ENCODE results near the gene ITGA3. TPM values are rescaled to one million over a fixed set of nuclear protein-coding genes. Genes with fewer than 3 reads are reported as not detected.
A peak's percentile ranks its signal among the peaks of the same experiment; 100 is the strongest.

Gene ITGA3
- total RNA-seq, 6 donors from 2014 or later: 193 to 469 (median 350) TPM

DNA sequence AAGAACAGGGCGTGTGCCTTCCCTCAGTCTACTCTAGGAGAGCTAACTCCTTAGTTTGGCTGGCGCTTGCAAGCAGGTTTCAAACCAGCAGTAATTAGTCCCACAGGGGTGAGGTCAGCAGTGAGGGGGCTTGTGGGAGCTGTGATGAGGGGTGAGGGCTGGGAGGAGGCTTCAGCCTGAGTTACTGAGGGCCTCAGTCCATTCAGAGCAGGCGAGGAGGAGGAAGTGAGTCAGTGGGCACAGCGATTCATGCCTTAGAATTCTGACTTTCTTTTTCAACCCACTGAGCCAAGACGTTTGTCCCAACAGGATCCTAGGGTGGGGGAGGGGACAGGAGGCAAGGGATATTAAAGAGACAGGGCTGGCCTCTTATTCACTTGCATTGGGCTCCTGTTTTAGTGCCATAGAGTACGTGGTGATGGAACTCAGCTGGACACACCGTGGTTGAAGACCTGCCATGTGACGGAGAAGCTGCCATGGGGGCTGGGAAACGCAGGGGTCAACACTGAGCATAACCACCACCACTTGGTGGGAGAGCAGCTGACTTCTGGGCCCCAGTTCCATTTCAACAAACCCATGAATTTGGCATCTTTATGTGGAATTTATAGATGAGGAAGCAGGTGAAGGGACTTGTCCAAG lies 8.3 kb upstream of the ITGA3 start:
- Histone ChIP-seq H3K4me1 (peaks cover 52 to 91% (median 84%) of the 10 kb centered on the region in 4 donors), H3K27ac (peak overlapping the region; percentile 41 to 85 (median 72))
- 56 to 58% methylated on average over 7 to 8 of the region's 9 CpGs for whole genome bisulfite sequencing, 2 donors

DNA sequence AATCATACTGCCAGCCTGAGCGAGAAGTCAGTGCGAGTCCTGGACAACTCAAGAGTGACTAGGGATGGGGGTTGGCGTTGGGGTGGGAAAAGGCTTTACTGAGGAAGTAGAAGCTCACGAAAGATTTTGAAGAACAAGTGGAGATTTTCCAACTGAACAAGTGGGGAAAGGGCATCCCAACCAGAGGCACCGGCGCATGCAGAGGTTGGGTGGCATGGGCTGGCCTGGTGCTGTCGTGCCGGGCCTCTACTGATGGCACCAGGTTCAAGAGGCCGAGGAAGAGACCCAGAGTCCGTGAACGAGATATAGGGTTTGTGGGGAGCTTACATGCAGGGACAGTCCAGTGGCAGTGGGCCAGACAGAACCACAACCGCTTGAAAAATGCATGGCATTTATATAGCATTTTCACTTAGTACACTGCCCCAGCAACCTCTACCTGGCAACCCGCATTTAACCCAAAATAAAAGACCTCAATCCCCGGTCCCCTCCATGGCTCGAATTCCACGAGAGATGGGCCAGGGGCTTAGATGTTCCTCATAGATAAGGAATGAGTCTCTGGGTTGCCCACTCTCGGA lies 7.7 kb upstream of the ITGA3 start:
- H3K4me1 ChIP-seq: peaks cover 58 to 91% (median 84%) of the 10 kb centered on the region in 4 donors
- no peak overlapping the region for H3K4me3 ChIP-seq
- H3K9me3 ChIP-seq: no peaks in the 10 kb centered on the region
- DNase-seq (no peak), ATAC-seq (ENCODE audit: low FRiP score in 2 of 2) (no peak)
- no peaks in the 10 kb centered on the region for H3K36me3 ChIP-seq
- H3K27ac ChIP-seq: peak overlapping the region in 2 of 4 donors; percentile 76 to 85
- TF ChIP-seq POLR2A (IDR thresholded peaks at IDR 0.05): no peak
- no peak for TF ChIP-seq POLR2AphosphoS5 (IDR thresholded peaks at IDR 0.05)
- TF ChIP-seq, protein P1, sequence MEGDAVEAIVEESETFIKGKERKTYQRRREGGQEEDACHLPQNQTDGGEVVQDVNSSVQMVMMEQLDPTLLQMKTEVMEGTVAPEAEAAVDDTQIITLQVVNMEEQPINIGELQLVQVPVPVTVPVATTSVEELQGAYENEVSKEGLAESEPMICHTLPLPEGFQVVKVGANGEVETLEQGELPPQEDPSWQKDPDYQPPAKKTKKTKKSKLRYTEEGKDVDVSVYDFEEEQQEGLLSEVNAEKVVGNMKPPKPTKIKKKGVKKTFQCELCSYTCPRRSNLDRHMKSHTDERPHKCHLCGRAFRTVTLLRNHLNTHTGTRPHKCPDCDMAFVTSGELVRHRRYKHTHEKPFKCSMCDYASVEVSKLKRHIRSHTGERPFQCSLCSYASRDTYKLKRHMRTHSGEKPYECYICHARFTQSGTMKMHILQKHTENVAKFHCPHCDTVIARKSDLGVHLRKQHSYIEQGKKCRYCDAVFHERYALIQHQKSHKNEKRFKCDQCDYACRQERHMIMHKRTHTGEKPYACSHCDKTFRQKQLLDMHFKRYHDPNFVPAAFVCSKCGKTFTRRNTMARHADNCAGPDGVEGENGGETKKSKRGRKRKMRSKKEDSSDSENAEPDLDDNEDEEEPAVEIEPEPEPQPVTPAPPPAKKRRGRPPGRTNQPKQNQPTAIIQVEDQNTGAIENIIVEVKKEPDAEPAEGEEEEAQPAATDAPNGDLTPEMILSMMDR (IDR thresholded peaks at IDR 0.05): no peak
- no peak for TF ChIP-seq EP300 (IDR thresholded peaks at IDR 0.05)
- H3K27me3 ChIP-seq: no peaks in the 10 kb centered on the region
- WGBS, 2 donors: 86 to 90% methylated on average over 17 of the region's 17 CpGs

More for the DNA sequence above, 8.3 kb upstream of the ITGA3 start:
- Histone ChIP-seq H3K36me3 (no peaks in the 10 kb centered on the region), H3K4me3 (no peak overlapping the region), H3K27me3 (no peaks in the 10 kb centered on the region), H3K9me3 (no peaks in the 10 kb centered on the region)
- DNase-seq (no peak), ATAC-seq (ENCODE audit: low FRiP score in 2 of 2) (no peak)
- TF ChIP-seq EP300 (IDR thresholded peaks at IDR 0.05): peak in 1 of 4 donors; percentile 19
- TF ChIP-seq POLR2AphosphoS5 (IDR thresholded peaks at IDR 0.05): peak; percentile 28 to 37
- TF ChIP-seq, protein P1 (IDR thresholded peaks at IDR 0.05): no peak

DNA sequence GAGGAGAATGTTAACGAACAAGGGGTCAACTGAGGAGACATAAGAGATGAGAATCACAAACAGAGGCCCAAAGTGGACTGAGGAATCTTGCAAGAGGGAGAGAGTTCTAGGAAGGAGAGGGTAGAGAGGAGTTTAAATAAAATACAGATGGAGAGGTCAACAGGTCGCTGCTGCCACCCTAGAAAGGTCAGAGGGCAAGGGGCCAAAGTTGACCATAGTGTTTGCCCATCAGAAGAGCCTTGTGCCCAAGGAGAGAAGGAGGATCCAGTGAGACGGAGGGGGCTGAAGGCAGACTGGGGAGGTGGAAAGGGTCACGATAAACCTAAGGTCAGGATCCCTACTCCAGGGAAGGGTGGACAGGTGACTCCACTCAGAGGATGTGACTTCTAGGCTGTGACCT lies 6.9 kb upstream of the ITGA3 start:
- Histone ChIP-seq H3K36me3 (no peaks in the 10 kb centered on the region), H3K4me3 (no peak overlapping the region), H3K27ac (peak overlapping the region in 2 of 4 donors; percentile 3 to 85), H3K4me1 (peaks cover 58 to 91% (median 85%) of the 10 kb centered on the region in 4 donors), H3K9me3 (no peaks in the 10 kb centered on the region), H3K27me3 (no peaks in the 10 kb centered on the region)
- TF ChIP-seq POLR2A (IDR thresholded peaks at IDR 0.05): no peak
- 71 to 80% methylated on average over 4 of the region's 4 CpGs for WGBS, 2 donors
- ATAC-seq (ENCODE audit: low FRiP score in 2 of 2) (no peak), DNase-seq (no peak)

DNA sequence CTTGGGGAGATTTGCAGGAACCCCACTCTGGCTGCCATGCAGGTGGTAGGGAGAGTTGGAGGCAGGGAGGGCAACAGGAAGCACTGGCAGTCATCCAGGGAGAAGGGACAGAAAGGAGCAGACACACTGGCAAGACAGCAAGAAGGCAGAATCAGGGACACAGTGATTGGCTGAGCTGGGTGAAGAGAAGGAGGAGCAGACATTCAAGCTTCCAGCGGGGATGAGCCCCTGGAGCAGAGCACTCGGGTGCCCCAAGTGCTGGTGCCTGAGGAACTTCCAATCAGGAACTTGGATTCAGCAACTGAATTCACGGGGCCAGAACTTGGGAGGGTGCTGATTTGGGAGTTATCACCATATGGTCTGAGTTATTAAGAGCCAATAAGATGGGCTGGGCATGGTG lies 6.3 kb upstream of the ITGA3 start:
- Histone ChIP-seq H3K27ac (no peak overlapping the region), H3K9me3 (no peaks in the 10 kb centered on the region), H3K27me3 (no peaks in the 10 kb centered on the region), H3K4me3 (no peak overlapping the region), H3K36me3 (no peaks in the 10 kb centered on the region), H3K4me1 (peaks cover 60 to 91% (median 83%) of the 10 kb centered on the region in 4 donors)
- ATAC-seq (ENCODE audit: low FRiP score in 2 of 2) (no peak), DNase-seq (no peak)
- TF ChIP-seq POLR2A (IDR thresholded peaks at IDR 0.05) (no peak), POLR2AphosphoS5 (IDR thresholded peaks at IDR 0.05) (no peak), EP300 (IDR thresholded peaks at IDR 0.05) (no peak)
- TF ChIP-seq, protein P1 (IDR thresholded peaks at IDR 0.05): no peak
- WGBS, 2 donors: 56 to 57% methylated on average over 3 of the region's 3 CpGs

DNA sequence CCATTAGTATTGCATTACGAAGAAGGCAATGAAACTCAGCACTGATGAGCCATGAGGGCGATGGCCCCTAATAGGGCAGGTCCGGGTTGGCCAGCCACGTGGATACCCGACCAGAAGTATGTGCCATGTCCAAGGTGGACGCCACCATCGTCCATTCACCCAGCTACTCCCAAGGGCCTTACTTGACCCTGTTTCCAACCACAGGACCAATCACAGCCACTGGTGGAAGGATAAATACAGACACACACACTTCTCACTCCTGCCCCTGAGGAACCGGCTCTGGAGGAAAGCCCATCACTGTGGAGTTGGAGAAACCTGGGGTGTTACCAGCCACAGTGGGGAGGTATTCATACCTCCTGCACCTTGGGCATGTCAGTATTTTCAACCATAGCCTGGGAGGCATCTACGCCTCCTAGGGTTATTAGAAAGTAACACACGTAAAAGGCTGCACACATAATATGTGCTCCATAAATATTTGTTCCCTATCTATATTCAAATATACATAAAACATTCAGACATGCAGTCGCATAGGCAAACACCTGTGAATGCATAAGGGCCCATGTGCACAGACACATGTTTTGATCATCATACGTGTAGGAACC lies 5.4 kb upstream of the ITGA3 start:
- Histone ChIP-seq H3K36me3 (no peaks in the 10 kb centered on the region), H3K4me1 (peaks cover 57 to 92% (median 76%) of the 10 kb centered on the region in 4 donors), H3K27me3 (no peaks in the 10 kb centered on the region), H3K4me3 (no peak overlapping the region), H3K27ac (peak overlapping the region; percentile 17 to 98 (median 92)), H3K9me3 (no peaks in the 10 kb centered on the region)
- ATAC-seq (ENCODE audit: low FRiP score in 2 of 2) (no peak), DNase-seq (no peak)
- WGBS, 2 donors: 90 to 94% methylated on average over 12 of the region's 12 CpGs
- no peak for TF ChIP-seq EP300 (IDR thresholded peaks at IDR 0.05)
- TF ChIP-seq, protein P1 (IDR thresholded peaks at IDR 0.05): no peak
- TF ChIP-seq POLR2AphosphoS5 (IDR thresholded peaks at IDR 0.05): no peak
- TF ChIP-seq POLR2A (IDR thresholded peaks at IDR 0.05): no peak

Data from upper lobe of left lung (tissue), 6 donors.